HFFc6 (cell line): ENCODE results near the gene B4GALT5. TPM values are rescaled to one million over a fixed set of nuclear protein-coding genes. Genes with fewer than 3 reads are reported as not detected.

ENCODE experiments used
- DNase-seq: peaks from one replicate; pipeline ENCODE4 v3.0.0-alpha.2; 2018
- H3K27ac Mint-ChIP-seq: 2 replicates; pipeline ENCODE4 v1.8.0; 2020; ENCODE audit warnings: mild to moderate bottlenecking, mixed read lengths
- H3K27me3 Mint-ChIP-seq: 2 replicates; pipeline ENCODE4 v1.8.0; 2021; ENCODE audit warnings: mild to moderate bottlenecking, moderate library complexity, mixed read lengths; ENCODE audit not compliant: insufficient read depth
- H3K36me3 Mint-ChIP-seq: 2 replicates; pipeline ENCODE4 v1.8.0; 2021; ENCODE audit warnings: low read depth, mixed read lengths
- H3K4me1 Mint-ChIP-seq: 2 replicates; pipeline ENCODE4 v1.8.0; 2020; ENCODE audit warnings: low read depth, mixed read lengths
- H3K4me3 Mint-ChIP-seq: 2 replicates; pipeline ENCODE4 v1.8.0; 2020; ENCODE audit warnings: mild to moderate bottlenecking, moderate library complexity, mixed read lengths
- H3K9me3 Mint-ChIP-seq: 2 replicates; pipeline ENCODE4 v1.8.0; 2020; ENCODE audit warnings: mild to moderate bottlenecking, mixed read lengths
- CTCF ChIP-seq: fragments of 200-600 bp; sonication (generic); IDR thresholded peaks from 2 replicates; pipeline ENCODE4 v1.5.0; 2021; ENCODE audit warnings: antibody characterized with exemption, mild to moderate bottlenecking
- total RNA-seq, 6 experiments: library from RNA; stranded (reverse); fragmentation: NEBNext Ultra II Directional; extraction: Animal tissue kit (Norgen Biotek cat#: 25700); gene quantifications; 2 replicates in 1 of 6; 3 replicates in 5 of 6; pipeline ENCODE4 v1.2.3, GENCODE V29; 2021

B4GALT5 gene
- total RNA-seq, 6 experiments from 2014 or later: 19.7 to 25.0 (median 21.9) TPM

DNA sequence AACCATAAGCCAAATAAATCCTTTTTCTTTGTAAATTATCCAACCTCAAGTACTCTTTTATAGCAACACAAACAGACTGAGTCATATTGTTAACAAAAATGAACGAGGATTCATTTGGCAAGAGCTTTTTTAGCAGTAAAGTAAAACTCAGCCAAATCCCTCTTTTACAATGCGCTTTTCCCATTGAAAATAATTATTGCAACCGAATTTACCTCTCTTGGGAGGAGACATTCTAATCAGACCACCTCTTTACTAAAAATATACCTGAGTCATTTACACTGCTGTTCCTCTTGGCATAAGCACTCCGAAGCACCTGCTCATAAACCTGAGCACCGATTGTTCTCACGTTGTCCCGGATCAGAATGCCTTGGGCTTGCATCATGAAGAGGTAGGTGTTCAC is 57.4 kb downstream of the B4GALT5 start:
- H3K9me3 Mint-ChIP-seq: peaks cover 4% of the 10 kb centered on the region
- no peak for TF ChIP-seq CTCF
- peak; percentile 15 for DNase-seq
- H3K4me3 Mint-ChIP-seq: no peak overlapping the region
- peak overlapping the region; percentile 52 for H3K27ac Mint-ChIP-seq
- H3K4me1 Mint-ChIP-seq: no peaks in the 10 kb centered on the region; the same call in 1 of the 2 replicates
- peaks cover 2% of the 10 kb centered on the region; the same call in 1 of the 2 replicates for H3K27me3 Mint-ChIP-seq
- peaks cover 25% of the 10 kb centered on the region for H3K36me3 Mint-ChIP-seq

GRCh38 chr20:49653925-49654434 is 59.7 kb downstream of the B4GALT5 start:
- Mint-ChIP-seq H3K4me1 (no peaks in the 10 kb centered on the region; the same call in 1 of the 2 replicates), H3K36me3 (peaks cover 25% of the 10 kb centered on the region), H3K4me3 (no peak overlapping the region), H3K27ac (no peak overlapping the region), H3K9me3 (peaks cover 4% of the 10 kb centered on the region), H3K27me3 (peaks cover 2% of the 10 kb centered on the region; the same call in 1 of the 2 replicates)
- DNase-seq: no peak
- no peak for TF ChIP-seq CTCF

- Mint-ChIP-seq H3K36me3 (peaks cover 35% of the 10 kb centered on the region), H3K4me3 (no peak overlapping the region), H3K4me1 (peaks cover 30% of the 10 kb centered on the region), H3K9me3 (no peaks in the 10 kb centered on the region), H3K27ac (no peak overlapping the region), H3K27me3 (no peaks in the 10 kb centered on the region)
- no peak for TF ChIP-seq CTCF
- no peak for DNase-seq
These were observed 64.0 kb downstream of the B4GALT5 start for GRCh38 chr20:49649672-49650071.

GRCh38 chr20:49647550-49647949 is 66.1 kb downstream of the B4GALT5 start:
- peak overlapping the region; percentile 80 for H3K27ac Mint-ChIP-seq
- H3K36me3 Mint-ChIP-seq: peaks cover 19% of the 10 kb centered on the region
- no peaks in the 10 kb centered on the region for H3K9me3 Mint-ChIP-seq
- peak overlapping the region; percentile 54 for H3K4me3 Mint-ChIP-seq
- peak; percentile 73 for DNase-seq
- no peak for TF ChIP-seq CTCF
- H3K4me1 Mint-ChIP-seq: peaks cover 30% of the 10 kb centered on the region
- H3K27me3 Mint-ChIP-seq: no peaks in the 10 kb centered on the region

- DNase-seq: no peak
- no peaks in the 10 kb centered on the region for H3K9me3 Mint-ChIP-seq
- H3K27me3 Mint-ChIP-seq: no peaks in the 10 kb centered on the region
- peak overlapping the region; percentile 28 for H3K4me3 Mint-ChIP-seq
- no peak for TF ChIP-seq CTCF
- H3K4me1 Mint-ChIP-seq: peaks cover 30% of the 10 kb centered on the region
- H3K27ac Mint-ChIP-seq: peak overlapping the region; percentile 80
- peaks cover 27% of the 10 kb centered on the region for H3K36me3 Mint-ChIP-seq
These were observed 67.2 kb downstream of the B4GALT5 start for GRCh38 chr20:49646528-49646927.
